ENCODE data around the gene PEDS1.

PEDS1 gene

GRCh38 chr20:50191065-50191543, 37.6 kb upstream of the PEDS1 start:
- H3K27me3 ChIP-seq (ENCODE audit: insufficient read depth, poor library complexity, severe bottlenecking) = no peaks in the 10 kb centered on the region
- H3K27ac ChIP-seq (replicated peaks) = peak overlapping the region; percentile 90
- TF ChIP-seq SPI1 (IDR thresholded peaks at IDR 0.05; ENCODE audit: borderline replicate concordance, low read depth) (peak; percentile 66; the same call in 1 of the 2 replicates), CTCF (IDR thresholded peaks at IDR 0.05; ENCODE audit: insufficient read depth, low read length) (no peak), POLR2AphosphoS5 (IDR thresholded peaks at IDR 0.05; ENCODE audit: low read depth) (no peak), REST (IDR thresholded peaks at IDR 0.05; ENCODE audit: insufficient replicate concordance, low read depth) (no peak), GABPA (IDR thresholded peaks at IDR 0.05; ENCODE audit: low read depth) (no peak)
- DNase-seq (ENCODE audit: low read depth in 1 of 2, low spot score in 1 of 2) = peak; percentile 72 to 78
- H3K4me3 ChIP-seq (replicated peaks; ENCODE audit: insufficient read depth, low read length) = peak overlapping the region; percentile 74

- TF ChIP-seq GABPA (IDR thresholded peaks at IDR 0.05; ENCODE audit: low read depth) (no peak), SPI1 (IDR thresholded peaks at IDR 0.05; ENCODE audit: borderline replicate concordance, low read depth) (no peak), CTCF (IDR thresholded peaks at IDR 0.05; ENCODE audit: insufficient read depth, low read length) (peak; percentile 33), REST (IDR thresholded peaks at IDR 0.05; ENCODE audit: insufficient replicate concordance, low read depth) (peak; percentile 28), POLR2AphosphoS5 (IDR thresholded peaks at IDR 0.05; ENCODE audit: low read depth) (peak; percentile 90)
- Histone ChIP-seq H3K4me3 (replicated peaks; ENCODE audit: insufficient read depth, low read length) (peak within 1 kb of the TSS; percentile 74), H3K27me3 (ENCODE audit: insufficient read depth, poor library complexity, severe bottlenecking) (no peaks in the 10 kb centered on the region), H3K27ac (replicated peaks) (peak within 1 kb of the TSS; percentile 90)
- DNase-seq (ENCODE audit: low read depth in 1 of 2, low spot score in 1 of 2) = peak; percentile 75 to 88
These were observed 36.9 kb upstream of the PEDS1 start, which contains the start of gene CEBPB for GRCh38 chr20:50190251-50191064. TSS of gene CEBPB (plus strand) at chr20:50190830. CDS start at chr20:50191034, 204 bp downstream.

- H3K27ac ChIP-seq (replicated peaks) = 0 out of 2 replicates have a peak overlapping the region, but pooled peaks have one; percentile 32
- no peak for DNase-seq (ENCODE audit: low read depth in 1 of 2, low spot score in 1 of 2)
- H3K27me3 ChIP-seq (ENCODE audit: insufficient read depth, poor library complexity, severe bottlenecking) = no peaks in the 10 kb centered on the region
- peak overlapping the region; percentile 74; the same call in 1 of the 2 replicates for H3K4me3 ChIP-seq (replicated peaks; ENCODE audit: insufficient read depth, low read length)
- no peak for TF ChIP-seq REST (IDR thresholded peaks at IDR 0.05; ENCODE audit: insufficient replicate concordance, low read depth)
These were observed 36.2 kb upstream of the PEDS1 start for GRCh38 chr20:50189681-50190250.

Data from HL-60 (cell line).